Caco-2 (cell line): Measurements from ENCODE around the gene SMARCA4. TPM values are rescaled to one million over a fixed set of nuclear protein-coding genes. Genes with fewer than 3 reads are reported as not detected.

Source experiments
- BruUV-seq: library from RNA; stranded (reverse); fragments of 400-500 nt; replicated peaks from 2 replicates; lab custom pipeline; 2021; lab: Mats Ljungman, UMichigan
- CTCF ChIA-PET: fragments of 300-600 bp; sonication (Branson Sonifier 250); formaldehyde crosslinking; loops from one replicate; lab custom pipeline; 2022; ENCODE audit warnings: antibody characterized with exemption; lab: Charles Lee
- POLR2A ChIA-PET: fragments of 300-600 bp; sonication (Branson Sonifier 250); formaldehyde crosslinking; loops from one replicate; lab custom pipeline; 2022; ENCODE audit warnings: antibody characterized with exemption; lab: Charles Lee
- DNase-seq, 2 experiments: peaks; one replicate each; pipeline versions ENCODE4 v3.0.0 to v3.0.0-alpha.2; 2020 to 2022
- H3K27me3 ChIP-seq: replicated peaks from 2 replicates; pipeline ENCODE4 v1.6.0; 2011; ENCODE audit warnings: low read length; ENCODE audit not compliant: control insufficient read depth, insufficient read depth
- H3K36me3 ChIP-seq: 2 replicates; pipeline ENCODE4 v1.5.1; 2011; ENCODE audit warnings: low read length; ENCODE audit not compliant: control insufficient read depth, insufficient read depth
- H3K4me1 ChIP-seq: fragments of 250-450 bp; sonication (Bioruptor Pico); 2 replicates; pipeline ENCODE4 v1.5.1; 2020; ENCODE audit warnings: mild to moderate bottlenecking
- H3K4me3 ChIP-seq: 2 replicates; pipeline ENCODE4 v1.5.1; 2011; ENCODE audit warnings: low read depth, mild to moderate bottlenecking, control low read depth, low read length
- H3K9me3 ChIP-seq: fragments of 250-450 bp; sonication (Bioruptor Pico); 2 replicates; pipeline ENCODE4 v1.5.1; 2020; ENCODE audit warnings: mild to moderate bottlenecking, moderate library complexity
- H3K27ac Mint-ChIP-seq: one replicate; pipeline ENCODE4 v1.8.0; 2022; ENCODE audit warnings: mixed read lengths; ENCODE audit not compliant: unreplicated experiment
- H3K27me3 Mint-ChIP-seq: one replicate; pipeline ENCODE4 v1.8.0; 2022; ENCODE audit warnings: mixed read lengths; ENCODE audit not compliant: insufficient read depth, unreplicated experiment
- H3K36me3 Mint-ChIP-seq: one replicate; pipeline ENCODE4 v1.8.0; 2022; ENCODE audit warnings: mild to moderate bottlenecking, mixed read lengths; ENCODE audit not compliant: insufficient read depth, unreplicated experiment
- H3K4me1 Mint-ChIP-seq: one replicate; pipeline ENCODE4 v1.8.0; 2022; ENCODE audit warnings: low read depth, mixed read lengths; ENCODE audit not compliant: unreplicated experiment
- H3K4me3 Mint-ChIP-seq: one replicate; pipeline ENCODE4 v1.8.0; 2022; ENCODE audit warnings: mild to moderate bottlenecking, moderate library complexity, mixed read lengths; ENCODE audit not compliant: unreplicated experiment
- H3K9me3 Mint-ChIP-seq: one replicate; pipeline ENCODE4 v1.8.0; 2022; ENCODE audit warnings: mixed read lengths; ENCODE audit not compliant: unreplicated experiment
- intact Hi-C: fragments of 100-400 bp; cut with micrococcal nuclease; formaldehyde crosslinking; loops from one replicate; pipeline ENCODE4 v1.10.0; 2022; ENCODE audit not compliant: unreplicated experiment
- total RNA-seq: library from RNA; stranded (reverse); gene quantifications from 2 replicates; pipeline ENCODE4 v1.2.3, GENCODE V29; 2022
- TF ChIP-seq, protein P1 (sequence below), 2 experiments: fragments of 200-600 bp in 1 of 2; IDR thresholded peaks; 1 replicate in 1 of 2; 2 replicates in 1 of 2; pipeline versions ENCODE4 v1.5.1 to v1.8.0; 2011 to 2022; ENCODE audit warnings: antibody characterized with exemption in 1 of 2, control low read depth in 1 of 2, inconsistent platforms in 1 of 2, low read depth in 1 of 2, low read length in 1 of 2, mild to moderate bottlenecking in 1 of 2, moderate library complexity in 1 of 2; ENCODE audit not compliant: insufficient read depth in 1 of 2, severe bottlenecking in 1 of 2, unreplicated experiment in 1 of 2

Gene SMARCA4
- total RNA-seq, 1 experiment from 2014 or later = 171 TPM

GRCh38 chr19:10962863-10963262 lies 2.0 kb downstream of the SMARCA4 start:
- Histone ChIP-seq H3K9me3 (no peaks in the 10 kb centered on the region), H3K4me3 (no peak overlapping the region), H3K27me3 (no peaks in the 10 kb centered on the region), H3K36me3 (no peaks in the 10 kb centered on the region; the same call in 1 of the 2 replicates), H3K4me1 (peaks cover 9% of the 10 kb centered on the region; the same call in 1 of the 2 replicates)
- peaks cover 16% of the 10 kb centered on the region for H3K36me3 Mint-ChIP-seq
- H3K4me1 Mint-ChIP-seq = peaks cover 12% of the 10 kb centered on the region
- TF ChIP-seq, protein P1, sequence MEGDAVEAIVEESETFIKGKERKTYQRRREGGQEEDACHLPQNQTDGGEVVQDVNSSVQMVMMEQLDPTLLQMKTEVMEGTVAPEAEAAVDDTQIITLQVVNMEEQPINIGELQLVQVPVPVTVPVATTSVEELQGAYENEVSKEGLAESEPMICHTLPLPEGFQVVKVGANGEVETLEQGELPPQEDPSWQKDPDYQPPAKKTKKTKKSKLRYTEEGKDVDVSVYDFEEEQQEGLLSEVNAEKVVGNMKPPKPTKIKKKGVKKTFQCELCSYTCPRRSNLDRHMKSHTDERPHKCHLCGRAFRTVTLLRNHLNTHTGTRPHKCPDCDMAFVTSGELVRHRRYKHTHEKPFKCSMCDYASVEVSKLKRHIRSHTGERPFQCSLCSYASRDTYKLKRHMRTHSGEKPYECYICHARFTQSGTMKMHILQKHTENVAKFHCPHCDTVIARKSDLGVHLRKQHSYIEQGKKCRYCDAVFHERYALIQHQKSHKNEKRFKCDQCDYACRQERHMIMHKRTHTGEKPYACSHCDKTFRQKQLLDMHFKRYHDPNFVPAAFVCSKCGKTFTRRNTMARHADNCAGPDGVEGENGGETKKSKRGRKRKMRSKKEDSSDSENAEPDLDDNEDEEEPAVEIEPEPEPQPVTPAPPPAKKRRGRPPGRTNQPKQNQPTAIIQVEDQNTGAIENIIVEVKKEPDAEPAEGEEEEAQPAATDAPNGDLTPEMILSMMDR (IDR thresholded peaks at IDR 0.05; ENCODE audit: insufficient read depth in 1 of 2, low read depth in 1 of 2, low read length in 1 of 2, severe bottlenecking in 1 of 2, unreplicated experiment in 1 of 2) = no peak
- no peaks in the 10 kb centered on the region for H3K9me3 Mint-ChIP-seq
- DNase-seq = no peak
- POLR2A ChIA-PET = no interaction called here
- no peak overlapping the region for H3K27ac Mint-ChIP-seq
- intact Hi-C loops = no loop called here
- no TSS peak for BruUV-seq
- peak overlapping the region; percentile 83 for H3K4me3 Mint-ChIP-seq
- no peaks in the 10 kb centered on the region for H3K27me3 Mint-ChIP-seq
- CTCF ChIA-PET = no interaction called here

DNA sequence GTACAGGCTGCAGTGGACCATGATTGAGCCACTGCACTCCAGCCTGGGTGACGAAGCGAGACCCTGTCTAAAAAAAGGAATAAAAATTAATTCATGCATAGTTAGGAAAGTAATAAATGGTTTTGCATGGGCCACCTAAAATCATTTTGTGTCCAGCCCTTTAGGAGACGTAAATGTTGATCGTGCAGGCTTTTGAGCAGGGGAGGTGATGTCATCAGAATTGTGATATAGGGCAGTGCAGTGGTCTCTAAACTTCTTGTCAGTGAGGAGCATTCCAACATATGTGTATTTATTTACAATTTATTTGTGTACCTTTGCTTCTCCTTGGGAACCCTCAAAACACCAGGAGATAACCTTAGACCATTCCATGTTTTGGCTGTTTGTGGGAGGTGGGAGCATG lies 3.0 kb downstream of the SMARCA4 start:
- Mint-ChIP-seq H3K4me1 (peaks cover 12% of the 10 kb centered on the region), H3K4me3 (no peak overlapping the region), H3K27ac (no peak overlapping the region), H3K9me3 (no peaks in the 10 kb centered on the region), H3K36me3 (peaks cover 16% of the 10 kb centered on the region), H3K27me3 (no peaks in the 10 kb centered on the region)
- no peaks in the 10 kb centered on the region; the same call in 1 of the 2 replicates for H3K36me3 ChIP-seq
- BruUV-seq = no TSS peak
- intact Hi-C loops = no loop called here
- POLR2A ChIA-PET = interaction anchor here (0.6 kb wide), 1 partner anchor 24 kb away, joined by 7 read pairs; no protein-coding TSS in a partner anchor
- no peak for DNase-seq
- no peaks in the 10 kb centered on the region for H3K27me3 ChIP-seq
- H3K4me1 ChIP-seq = peaks cover 9% of the 10 kb centered on the region; the same call in 1 of the 2 replicates
- TF ChIP-seq, protein P1 (IDR thresholded peaks at IDR 0.05; ENCODE audit: insufficient read depth in 1 of 2, low read depth in 1 of 2, low read length in 1 of 2, severe bottlenecking in 1 of 2, unreplicated experiment in 1 of 2) = no peak
- no peak overlapping the region for H3K4me3 ChIP-seq
- CTCF ChIA-PET = interaction anchor here (0.6 kb wide), 1 partner anchor 22 kb away, joined by 5 read pairs; no protein-coding TSS in a partner anchor
- no peaks in the 10 kb centered on the region for H3K9me3 ChIP-seq

- no peak overlapping the region for H3K27ac Mint-ChIP-seq
- ChIA-PET CTCF (no interaction called here), POLR2A (no interaction called here)
- peaks cover 12% of the 10 kb centered on the region for H3K4me1 Mint-ChIP-seq
- Histone ChIP-seq H3K4me1 (peaks cover 9% of the 10 kb centered on the region; the same call in 1 of the 2 replicates), H3K36me3 (no peaks in the 10 kb centered on the region; the same call in 1 of the 2 replicates), H3K27me3 (no peaks in the 10 kb centered on the region), H3K4me3 (no peak overlapping the region), H3K9me3 (no peaks in the 10 kb centered on the region)
- intact Hi-C loops = no loop called here
- no peaks in the 10 kb centered on the region for H3K9me3 Mint-ChIP-seq
- H3K4me3 Mint-ChIP-seq = no peak overlapping the region
- no TSS peak for BruUV-seq
- TF ChIP-seq, protein P1 (IDR thresholded peaks at IDR 0.05; ENCODE audit: insufficient read depth in 1 of 2, low read depth in 1 of 2, low read length in 1 of 2, severe bottlenecking in 1 of 2, unreplicated experiment in 1 of 2) = no peak
- no peak for DNase-seq
- peaks cover 16% of the 10 kb centered on the region for H3K36me3 Mint-ChIP-seq
- H3K27me3 Mint-ChIP-seq = no peaks in the 10 kb centered on the region
These were observed 4.1 kb downstream of the SMARCA4 start for GRCh38 chr19:10964903-10965302.
